Psoas muscle (tissue), 8 donors: ENCODE measurements around the gene NOB1. TPM values are rescaled to one million over a fixed set of nuclear protein-coding genes. Genes with fewer than 3 reads are reported as not detected.
A peak's percentile ranks its signal among the peaks of the same experiment; 100 is the strongest.

ENCODE experiments used
- ATAC-seq, 4 donors: fragments of 200-7000 bp; cut with Tn5 transposase; one replicate each; pipeline ENCODE4 v1.9.1; 2020; ENCODE audit warnings: moderate library complexity in 3 of 4, mild to moderate bottlenecking in 2 of 4
- DNase-seq, 2 donors: peaks; one replicate each; pipeline ENCODE4 v3.0.0-alpha.2; 2020
- H3K27ac ChIP-seq: fragments of 200-600 bp; one replicate; pipeline ENCODE4 v1.8.0; 2022
- H3K27me3 ChIP-seq, 3 donors: fragments of 200-600 bp in 1 of 3; one replicate each; pipeline versions ENCODE4 v1.6.1 to v1.8.0; 2013 to 2022; ENCODE audit warnings: low read length in 2 of 3, mild to moderate bottlenecking in 2 of 3, moderate library complexity in 1 of 3; ENCODE audit not compliant: insufficient read depth in 3 of 3
- H3K36me3 ChIP-seq, 2 donors: fragments of 200-600 bp in 1 of 2; one replicate each; pipeline versions ENCODE4 v1.6.1 to v1.8.0; 2013 to 2022; ENCODE audit warnings: low read depth in 1 of 2, mild to moderate bottlenecking in 1 of 2, moderate library complexity in 1 of 2; ENCODE audit not compliant: insufficient read depth in 1 of 2
- H3K4me1 ChIP-seq: fragments of 200-600 bp; one replicate; pipeline ENCODE4 v1.8.0; 2022
- H3K4me3 ChIP-seq: fragments of 200-600 bp; one replicate; pipeline ENCODE4 v1.8.0; 2022; ENCODE audit warnings: mild to moderate bottlenecking
- H3K9me3 ChIP-seq: fragments of 200-600 bp; one replicate; pipeline ENCODE4 v1.8.0; 2022
- WGBS, 3 donors: extraction: QIAGEN DNeasy Blood & Tissue Kit; methylation state at CpG; one replicate each; pipeline versions ENCODE4 v1.1.6 to v1.1.7; 2013; 5-methylcytosine and 5-hydroxymethylcytosine counted together
- intact Hi-C, 2 donors: fragments of 100-400 bp; cut with DNase I; formaldehyde crosslinking; loops; one replicate each; pipeline versions ENCODE4 v1.11.0 to v1.14.2; 2022
- polyA plus RNA-seq, 3 donors: library from polyadenylated mRNA; stranded (reverse); fragments of 200-250 nt; gene quantifications; one replicate each; pipeline ENCODE4 v1.2.3, GENCODE V29; 2013
- total RNA-seq, 4 donors: library from RNA; stranded (reverse); fragmentation: NEBNext Ultra II Directional in 2 of 4; extraction: Animal tissue kit (Norgen Biotek cat#: 25700) in 2 of 4; gene quantifications; one replicate each; pipeline versions ENCODE4 v1.2.1 to v1.2.4, GENCODE V29; 2021 to 2023
- TF ChIP-seq, protein P1 (sequence below): fragments of 200-600 bp; IDR thresholded peaks from one replicate; pipeline ENCODE4 v1.8.0; 2022; ENCODE audit warnings: antibody characterized with exemption
- donor health status: healthy with polysubstance abuse.
- donor health status: DM: no; HTN: no; CAD: no; lungs with moderate emphysema.
- donor health status: Bipolar disorder and iron deficiency.
- donor health status: healthy.
- donor health status: DM: yes; HTN: yes; CAD: no.
- donor health status: DM: no; HTN: no; CAD: no.
- donor health status: DM: no; HTN: no; CAD: no.
- donor health status: DM: yes; HTN: yes; CAD: no.

NOB1 gene
- total and polyA plus RNA-seq, 7 donors: 29.3 to 60.6 (median 42.5) TPM

DNA sequence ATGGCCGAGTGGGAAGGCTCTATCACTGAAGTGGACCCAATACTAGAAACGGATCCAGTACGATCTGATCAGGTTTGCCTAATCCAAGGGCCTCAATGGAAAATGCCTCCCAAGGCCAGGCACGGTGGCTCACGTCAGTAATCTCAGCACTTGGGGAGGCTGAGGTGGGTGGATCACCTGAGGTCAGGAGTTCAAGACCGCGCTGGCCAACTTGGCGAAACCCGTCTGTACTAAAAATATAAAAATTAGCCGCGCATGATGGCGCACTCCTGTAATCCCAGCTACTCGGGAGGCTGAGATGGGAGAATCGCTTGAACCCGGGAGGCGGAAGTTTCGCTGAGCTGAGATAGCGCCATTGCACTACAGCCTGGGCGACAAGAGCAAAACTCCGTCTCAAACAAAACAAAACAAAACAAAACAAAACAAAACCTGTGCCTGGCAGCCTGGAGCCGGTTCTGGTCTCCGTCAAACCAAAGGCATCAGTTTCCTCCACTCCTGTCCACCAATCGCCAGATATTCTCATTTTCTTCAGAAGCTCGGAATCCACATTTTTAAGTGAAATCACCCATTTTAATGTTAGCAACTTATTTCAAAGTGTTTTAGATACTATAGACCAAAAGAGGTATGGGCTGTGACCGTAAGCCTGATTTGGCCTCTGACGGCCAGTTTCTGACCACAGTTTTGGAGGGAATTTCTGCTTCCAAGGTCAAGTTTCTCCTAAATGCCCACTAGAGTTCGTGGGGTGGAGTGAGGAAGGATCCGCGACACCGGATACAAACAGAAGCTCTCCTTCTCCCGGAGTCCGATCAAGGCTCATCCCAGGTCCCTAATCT is 29.0 kb downstream of the NOB1 start:
- Histone ChIP-seq H3K9me3 (no peaks in the 10 kb centered on the region), H3K36me3 (peaks cover 0 to 17% of the 10 kb centered on the region in 2 donors), H3K27me3 (no peaks in the 10 kb centered on the region), H3K27ac (peak overlapping the region; percentile 80), H3K4me3 (peak overlapping the region; percentile 78), H3K4me1 (peaks cover 18% of the 10 kb centered on the region)
- intact Hi-C loops: no loop called here
- 66 to 70% (median 66%) methylated on average over 32 of the region's 32 CpGs for WGBS, 3 donors
- DNase-seq (no peak), ATAC-seq (peak in 1 of 4 donors; percentile 10)
- TF ChIP-seq, protein P1, sequence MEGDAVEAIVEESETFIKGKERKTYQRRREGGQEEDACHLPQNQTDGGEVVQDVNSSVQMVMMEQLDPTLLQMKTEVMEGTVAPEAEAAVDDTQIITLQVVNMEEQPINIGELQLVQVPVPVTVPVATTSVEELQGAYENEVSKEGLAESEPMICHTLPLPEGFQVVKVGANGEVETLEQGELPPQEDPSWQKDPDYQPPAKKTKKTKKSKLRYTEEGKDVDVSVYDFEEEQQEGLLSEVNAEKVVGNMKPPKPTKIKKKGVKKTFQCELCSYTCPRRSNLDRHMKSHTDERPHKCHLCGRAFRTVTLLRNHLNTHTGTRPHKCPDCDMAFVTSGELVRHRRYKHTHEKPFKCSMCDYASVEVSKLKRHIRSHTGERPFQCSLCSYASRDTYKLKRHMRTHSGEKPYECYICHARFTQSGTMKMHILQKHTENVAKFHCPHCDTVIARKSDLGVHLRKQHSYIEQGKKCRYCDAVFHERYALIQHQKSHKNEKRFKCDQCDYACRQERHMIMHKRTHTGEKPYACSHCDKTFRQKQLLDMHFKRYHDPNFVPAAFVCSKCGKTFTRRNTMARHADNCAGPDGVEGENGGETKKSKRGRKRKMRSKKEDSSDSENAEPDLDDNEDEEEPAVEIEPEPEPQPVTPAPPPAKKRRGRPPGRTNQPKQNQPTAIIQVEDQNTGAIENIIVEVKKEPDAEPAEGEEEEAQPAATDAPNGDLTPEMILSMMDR: no peak

DNA sequence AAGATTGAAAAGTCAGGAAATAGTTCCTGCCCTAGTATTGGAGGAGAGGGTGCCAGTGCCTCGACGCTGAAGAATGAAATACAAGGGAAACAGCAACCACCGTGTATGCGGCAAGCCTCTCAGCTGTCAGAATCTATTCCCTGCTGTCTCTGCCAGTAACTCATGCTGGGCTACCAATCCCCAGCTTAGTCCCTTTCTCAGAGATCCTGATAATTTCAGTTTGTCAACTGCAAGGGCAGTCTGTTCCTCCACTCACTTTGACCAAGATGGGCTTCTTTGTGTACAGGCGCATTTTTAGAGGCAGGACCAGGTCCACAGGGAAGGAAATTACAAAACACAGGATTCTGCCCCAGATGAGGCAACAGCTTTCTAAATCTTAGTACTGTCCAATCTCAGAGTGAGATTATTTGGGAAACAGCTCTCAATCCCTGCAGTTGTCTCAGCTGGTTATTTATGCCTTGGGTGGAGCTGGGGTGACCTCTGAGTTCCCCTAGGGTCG is 29.7 kb downstream of the NOB1 start:
- TF ChIP-seq, protein P1: no peak
- intact Hi-C loops: no loop called here
- WGBS, 3 donors: 39 to 40% (median 40%) methylated on average over 6 of the region's 6 CpGs
- H3K27ac ChIP-seq: peak overlapping the region; percentile 80
- DNase-seq: no peak
- H3K9me3 ChIP-seq: no peaks in the 10 kb centered on the region
- peak overlapping the region; percentile 78 for H3K4me3 ChIP-seq
- H3K4me1 ChIP-seq: peaks cover 18% of the 10 kb centered on the region
- no peaks in the 10 kb centered on the region for H3K27me3 ChIP-seq
- H3K36me3 ChIP-seq: peaks cover 0 to 19% of the 10 kb centered on the region in 2 donors
- no peak for ATAC-seq

DNA sequence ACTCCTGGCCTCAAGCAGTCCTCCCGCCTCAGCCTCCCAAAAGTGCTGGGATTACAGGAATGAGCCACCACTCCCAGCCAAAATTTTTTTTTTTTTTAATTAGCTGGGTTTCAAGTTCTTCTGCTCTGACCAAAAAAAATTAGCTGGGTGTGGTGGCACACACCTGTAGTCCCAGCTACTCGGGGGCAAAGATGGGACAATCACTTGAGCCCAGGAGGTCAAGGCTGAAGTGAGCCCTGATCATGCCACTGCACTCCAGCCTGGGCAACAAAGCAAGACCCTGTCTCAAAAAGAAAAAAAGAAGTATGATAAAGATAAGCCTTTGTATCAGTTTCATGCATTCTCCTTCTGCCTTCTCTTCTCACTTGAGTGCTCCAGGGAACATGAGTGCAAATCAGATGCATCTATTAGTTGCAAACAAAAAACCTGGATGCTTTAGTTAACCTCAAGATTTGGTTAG is 30.3 kb downstream of the NOB1 start:
- intact Hi-C loops: no loop called here
- peak overlapping the region; percentile 78 for H3K4me3 ChIP-seq
- 92 to 96% (median 95%) methylated on average over 2 of the region's 2 CpGs for WGBS, 3 donors
- peaks cover 18% of the 10 kb centered on the region for H3K4me1 ChIP-seq
- no peaks in the 10 kb centered on the region for H3K9me3 ChIP-seq
- DNase-seq: no peak
- TF ChIP-seq, protein P1: no peak
- H3K27ac ChIP-seq: peak overlapping the region; percentile 80
- H3K36me3 ChIP-seq: peaks cover 0 to 25% of the 10 kb centered on the region in 2 donors
- ATAC-seq: no peak
- H3K27me3 ChIP-seq: no peaks in the 10 kb centered on the region

DNA sequence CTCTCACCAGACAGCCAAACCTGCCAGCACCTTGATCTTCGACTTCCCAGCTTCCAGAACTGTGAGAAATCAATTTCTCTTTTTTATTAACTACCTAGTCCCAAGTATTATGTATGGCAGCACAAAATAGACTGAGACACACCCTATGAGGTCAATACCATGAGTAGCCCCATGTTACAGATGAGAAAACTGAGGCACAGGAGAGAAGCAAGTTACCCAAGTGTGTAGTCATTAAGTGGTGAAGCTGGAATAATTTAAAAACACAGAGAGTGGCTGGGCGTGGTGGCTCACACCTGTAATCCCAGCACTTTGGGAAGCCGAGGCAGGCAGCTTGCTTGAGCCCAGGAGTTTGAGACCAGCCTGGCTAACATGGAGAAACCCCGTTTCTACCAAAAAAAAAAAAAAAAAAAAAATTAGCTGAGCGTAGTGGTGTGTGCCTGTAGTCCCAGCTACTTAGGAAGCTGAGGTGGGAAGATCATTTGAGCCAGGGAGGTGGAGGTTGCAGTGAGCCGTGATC is 33.2 kb downstream of the NOB1 start:
- 89 to 92% (median 89%) methylated on average over 6 of the region's 6 CpGs for WGBS, 3 donors
- DNase-seq (no peak), ATAC-seq (no peak)
- Histone ChIP-seq H3K27ac (no peak overlapping the region), H3K27me3 (no peaks in the 10 kb centered on the region), H3K4me3 (no peak overlapping the region), H3K36me3 (peaks cover 0 to 53% of the 10 kb centered on the region in 2 donors), H3K4me1 (peaks cover 11% of the 10 kb centered on the region), H3K9me3 (no peaks in the 10 kb centered on the region)
- TF ChIP-seq, protein P1: no peak
- intact Hi-C loops: no loop called here
